Measurements from ENCODE around the gene INPP5E. TPM values are rescaled to one million over a fixed set of nuclear protein-coding genes. Genes with fewer than 3 reads are reported as not detected.

The INPP5E gene
- total and polyA plus RNA-seq, 5 donors from 2014 or later: 1.9 to 30.3 (median 2.4) TPM

GRCh38 chr9:136476369-136477150 is 36.9 kb upstream of the INPP5E start:
- Mint-ChIP-seq H3K36me3 (peaks cover 22% of the 10 kb centered on the region), H3K27ac (peak overlapping the region in 1 of 3 donors; percentile 52)
- DNase-seq: no peak

GRCh38 chr9:136474974-136475865 is 35.6 kb upstream of the INPP5E start:
- peaks cover 26% of the 10 kb centered on the region for H3K36me3 Mint-ChIP-seq
- H3K27ac Mint-ChIP-seq: no peak overlapping the region
- ATAC-seq (ENCODE audit: low read depth in 2 of 2) (no peak), DNase-seq (no peak)
- H3K27me3 Mint-ChIP-seq: no peaks in the 10 kb centered on the region
- Histone ChIP-seq H3K9me3 (ENCODE audit: control insufficient read depth in 2 of 2, low read length in 2 of 2) (no peaks in the 10 kb centered on the region), H3K36me3 (ENCODE audit: control insufficient read depth, insufficient read depth, low read length) (peaks cover 74% of the 10 kb centered on the region), H3K4me3 (ENCODE audit: low read depth, low read length) (no peak overlapping the region), H3K27ac (ENCODE audit: insufficient read depth, low read length, poor library complexity, severe bottlenecking) (no peak overlapping the region), H3K27me3 (ENCODE audit: control insufficient read depth, insufficient read depth, low read length) (no peaks in the 10 kb centered on the region), H3K4me1 (ENCODE audit: control insufficient read depth, insufficient read depth, low read length, poor library complexity, severe bottlenecking) (peaks cover 4% of the 10 kb centered on the region)
- H3K4me3 Mint-ChIP-seq: no peak overlapping the region
- peaks cover 4 to 25% (median 11%) of the 10 kb centered on the region in 4 donors for H3K4me1 Mint-ChIP-seq
- no peaks in the 10 kb centered on the region for H3K9me3 Mint-ChIP-seq

More at GRCh38 chr9:136476369-136477150, 36.9 kb upstream of the INPP5E start:
- H3K27me3 Mint-ChIP-seq: no peaks in the 10 kb centered on the region
- Histone ChIP-seq H3K9me3 (ENCODE audit: control insufficient read depth in 2 of 2, low read length in 2 of 2) (no peaks in the 10 kb centered on the region), H3K27ac (ENCODE audit: insufficient read depth, low read length, poor library complexity, severe bottlenecking) (no peak overlapping the region), H3K4me1 (ENCODE audit: control insufficient read depth, insufficient read depth, low read length, poor library complexity, severe bottlenecking) (peaks cover 11% of the 10 kb centered on the region), H3K27me3 (ENCODE audit: control insufficient read depth, insufficient read depth, low read length) (no peaks in the 10 kb centered on the region), H3K36me3 (ENCODE audit: control insufficient read depth, insufficient read depth, low read length) (peaks cover 61% of the 10 kb centered on the region), H3K4me3 (ENCODE audit: low read depth, low read length) (no peak overlapping the region)
- ATAC-seq (ENCODE audit: low read depth in 2 of 2): no peak
- H3K4me1 Mint-ChIP-seq: peaks cover 4 to 34% (median 14%) of the 10 kb centered on the region in 4 donors
- no peaks in the 10 kb centered on the region for H3K9me3 Mint-ChIP-seq
- H3K4me3 Mint-ChIP-seq: no peak overlapping the region

- no peak for DNase-seq
- no peak overlapping the region for H3K27ac ChIP-seq (ENCODE audit: insufficient read depth, low read length, poor library complexity, severe bottlenecking)
- H3K27me3 ChIP-seq (ENCODE audit: control insufficient read depth, insufficient read depth, low read length): no peaks in the 10 kb centered on the region
- H3K27ac Mint-ChIP-seq: no peak overlapping the region
- no peak for ATAC-seq (ENCODE audit: low read depth in 2 of 2)
- no peaks in the 10 kb centered on the region for H3K27me3 Mint-ChIP-seq
- peaks cover 4 to 15% (median 5%) of the 10 kb centered on the region in 4 donors for H3K4me1 Mint-ChIP-seq
- no peaks in the 10 kb centered on the region for H3K9me3 ChIP-seq (ENCODE audit: control insufficient read depth in 2 of 2, low read length in 2 of 2)
- H3K9me3 Mint-ChIP-seq: no peaks in the 10 kb centered on the region
- peaks cover 4% of the 10 kb centered on the region for H3K4me1 ChIP-seq (ENCODE audit: control insufficient read depth, insufficient read depth, low read length, poor library complexity, severe bottlenecking)
- no peak overlapping the region for H3K4me3 ChIP-seq (ENCODE audit: low read depth, low read length)
- H3K36me3 Mint-ChIP-seq: peaks cover 25% of the 10 kb centered on the region
- H3K4me3 Mint-ChIP-seq: no peak overlapping the region
- peaks cover 84% of the 10 kb centered on the region for H3K36me3 ChIP-seq (ENCODE audit: control insufficient read depth, insufficient read depth, low read length)
Observed at GRCh38 chr9:136474021-136474640, 34.5 kb upstream of the INPP5E start.

GRCh38 chr9:136473354-136473721 is 33.7 kb upstream of the INPP5E start:
- ATAC-seq (ENCODE audit: low read depth in 2 of 2) (no peak), DNase-seq (no peak)
- no peak overlapping the region for H3K4me3 Mint-ChIP-seq
- no peaks in the 10 kb centered on the region for H3K9me3 Mint-ChIP-seq
- no peaks in the 10 kb centered on the region for H3K27me3 Mint-ChIP-seq
- peaks cover 0 to 8% (median 1%) of the 10 kb centered on the region in 4 donors for H3K4me1 Mint-ChIP-seq
- no peaks in the 10 kb centered on the region for H3K27me3 ChIP-seq (ENCODE audit: control insufficient read depth, insufficient read depth, low read length)
- no peaks in the 10 kb centered on the region for H3K9me3 ChIP-seq (ENCODE audit: control insufficient read depth in 2 of 2, low read length in 2 of 2)
- no peak overlapping the region for H3K4me3 ChIP-seq (ENCODE audit: low read depth, low read length)
- no peak overlapping the region for H3K27ac Mint-ChIP-seq
- no peaks in the 10 kb centered on the region for H3K4me1 ChIP-seq (ENCODE audit: control insufficient read depth, insufficient read depth, low read length, poor library complexity, severe bottlenecking)
- H3K36me3 ChIP-seq (ENCODE audit: control insufficient read depth, insufficient read depth, low read length): peaks cover 92% of the 10 kb centered on the region
- H3K36me3 Mint-ChIP-seq: peaks cover 22% of the 10 kb centered on the region
- H3K27ac ChIP-seq (ENCODE audit: insufficient read depth, low read length, poor library complexity, severe bottlenecking): no peak overlapping the region

GRCh38 chr9:136472640-136473353 is 33.2 kb upstream of the INPP5E start:
- H3K9me3 Mint-ChIP-seq: no peaks in the 10 kb centered on the region
- no peak overlapping the region for H3K27ac ChIP-seq (ENCODE audit: insufficient read depth, low read length, poor library complexity, severe bottlenecking)
- no peak overlapping the region for H3K27ac Mint-ChIP-seq
- H3K27me3 Mint-ChIP-seq: no peaks in the 10 kb centered on the region
- H3K4me1 Mint-ChIP-seq: peaks cover 0 to 5% (median under 1%) of the 10 kb centered on the region in 4 donors
- H3K36me3 Mint-ChIP-seq: peaks cover 20% of the 10 kb centered on the region
- H3K36me3 ChIP-seq (ENCODE audit: control insufficient read depth, insufficient read depth, low read length): peaks cover 96% of the 10 kb centered on the region
- H3K27me3 ChIP-seq (ENCODE audit: control insufficient read depth, insufficient read depth, low read length): no peaks in the 10 kb centered on the region
- no peak overlapping the region for H3K4me3 Mint-ChIP-seq
- no peak for ATAC-seq (ENCODE audit: low read depth in 2 of 2)
- no peaks in the 10 kb centered on the region for H3K4me1 ChIP-seq (ENCODE audit: control insufficient read depth, insufficient read depth, low read length, poor library complexity, severe bottlenecking)
- no peak for DNase-seq
- H3K9me3 ChIP-seq (ENCODE audit: control insufficient read depth in 2 of 2, low read length in 2 of 2): no peaks in the 10 kb centered on the region
- H3K4me3 ChIP-seq (ENCODE audit: low read depth, low read length): no peak overlapping the region

GRCh38 chr9:136471802-136472487 is 32.3 kb upstream of the INPP5E start:
- no peaks in the 10 kb centered on the region for H3K27me3 Mint-ChIP-seq
- no peak overlapping the region for H3K27ac Mint-ChIP-seq
- Histone ChIP-seq H3K27ac (ENCODE audit: insufficient read depth, low read length, poor library complexity, severe bottlenecking) (no peak overlapping the region), H3K9me3 (ENCODE audit: control insufficient read depth in 2 of 2, low read length in 2 of 2) (no peaks in the 10 kb centered on the region), H3K4me1 (ENCODE audit: control insufficient read depth, insufficient read depth, low read length, poor library complexity, severe bottlenecking) (no peaks in the 10 kb centered on the region), H3K36me3 (ENCODE audit: control insufficient read depth, insufficient read depth, low read length) (peaks cover 96% of the 10 kb centered on the region), H3K4me3 (ENCODE audit: low read depth, low read length) (no peak overlapping the region), H3K27me3 (ENCODE audit: control insufficient read depth, insufficient read depth, low read length) (no peaks in the 10 kb centered on the region)
- H3K36me3 Mint-ChIP-seq: peaks cover 17% of the 10 kb centered on the region
- ATAC-seq (ENCODE audit: low read depth in 2 of 2): no peak
- no peak for DNase-seq
- no peaks in the 10 kb centered on the region for H3K9me3 Mint-ChIP-seq
- no peak overlapping the region for H3K4me3 Mint-ChIP-seq
- H3K4me1 Mint-ChIP-seq: no peaks in the 10 kb centered on the region

All from CD4-positive, CD25-positive, alpha-beta regulatory T cell (primary cell).